Activated T-cell treated with anti-CD3 and anti-CD28 coated beads, Interleukin-2, amount 50 U/mL, for 4 hours (primary cell): Measurements from ENCODE around the gene PVALEF. TPM values are rescaled to one million over a fixed set of nuclear protein-coding genes. Genes with fewer than 3 reads are reported as not detected.
"Not testable (repeated sequence)": the region's sequence is repeated elsewhere in the genome, so short reads cannot be mapped to it uniquely, and the experiment has no call there.

Experiments
- ATAC-seq, 2 donors: fragments of 200-7000 bp; cut with Tn5 transposase; one replicate each; pipeline ENCODE4 v1.10.0; 2021
- DNase-seq: peaks from one replicate; pipeline ENCODE4 v3.0.0-alpha.2; 2020
- H3K27me3 Mint-ChIP-seq: one replicate; pipeline ENCODE4 v1.8.0; 2021; ENCODE audit warnings: low read depth, mixed read lengths
- H3K36me3 Mint-ChIP-seq: one replicate; pipeline ENCODE4 v1.8.0; 2022; ENCODE audit warnings: mixed read lengths; ENCODE audit not compliant: insufficient read depth
- H3K4me1 Mint-ChIP-seq: one replicate; pipeline ENCODE4 v1.8.0; 2021; ENCODE audit warnings: low read depth, mixed read lengths
- H3K4me3 Mint-ChIP-seq: one replicate; pipeline ENCODE4 v1.8.0; 2021; ENCODE audit warnings: mild to moderate bottlenecking, moderate library complexity, mixed read lengths
- H3K9me3 Mint-ChIP-seq: one replicate; pipeline ENCODE4 v1.8.0; 2021; ENCODE audit warnings: mixed read lengths
- total RNA-seq, 3 donors: library from RNA; stranded (reverse); gene quantifications; one replicate each; pipeline ENCODE4 v1.2.1, GENCODE V29; 2021

PVALEF gene
- total RNA-seq, 3 donors from 2014 or later = not detected

DNA sequence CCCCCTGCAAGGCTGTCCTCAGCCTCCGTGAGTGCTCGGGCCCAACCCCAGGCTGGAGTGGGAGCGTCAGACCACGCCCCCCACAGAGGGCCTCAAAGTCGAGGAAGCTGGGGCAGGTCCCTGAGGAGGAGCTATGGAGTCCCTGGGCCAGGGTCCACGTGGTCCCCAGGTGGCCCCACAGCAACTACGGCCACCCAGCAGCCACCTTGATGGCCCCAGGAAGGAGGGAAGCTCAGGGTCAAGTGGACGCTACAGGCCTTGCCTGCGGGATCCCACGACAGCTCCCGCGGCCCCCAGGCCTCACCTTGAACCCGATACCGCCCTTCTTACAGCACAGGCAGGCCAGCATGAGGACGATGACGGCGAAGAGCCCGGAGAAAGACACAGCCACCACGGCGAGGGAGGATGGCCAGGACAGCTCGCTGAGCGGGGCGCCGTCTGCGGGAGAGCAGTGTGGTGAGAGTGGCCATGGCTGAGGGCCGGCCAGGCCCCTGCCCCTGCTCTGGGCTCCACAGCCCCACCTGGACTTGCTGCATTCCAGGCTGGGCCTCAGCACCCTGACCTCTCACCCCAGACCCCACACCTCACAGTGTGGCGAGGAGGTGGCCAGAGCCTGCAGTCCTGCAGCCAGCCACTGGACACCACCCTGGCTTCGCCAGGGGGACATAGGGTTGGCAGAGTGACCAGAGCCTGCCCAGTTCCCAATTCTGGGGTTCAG lies 31.1 kb upstream of the PVALEF start:
- Mint-ChIP-seq H3K36me3 (no peaks in the 10 kb centered on the region), H3K4me3 (no peak overlapping the region), H3K4me1 (no peaks in the 10 kb centered on the region), H3K27me3 (no peaks in the 10 kb centered on the region), H3K9me3 (no peaks in the 10 kb centered on the region)
- ATAC-seq (no peak), DNase-seq (no peak)

GRCh38 chr17:81135505-81136278 lies 29.6 kb upstream of the PVALEF start:
- no peak for ATAC-seq
- DNase-seq = no peak
- H3K36me3 Mint-ChIP-seq = no peaks in the 10 kb centered on the region
- no peaks in the 10 kb centered on the region for H3K27me3 Mint-ChIP-seq
- no peak overlapping the region for H3K4me3 Mint-ChIP-seq
- no peaks in the 10 kb centered on the region for H3K4me1 Mint-ChIP-seq
- no peaks in the 10 kb centered on the region for H3K9me3 Mint-ChIP-seq

GRCh38 chr17:81136366-81136765 lies 28.9 kb upstream of the PVALEF start:
- Mint-ChIP-seq H3K9me3 (no peaks in the 10 kb centered on the region), H3K27me3 (no peaks in the 10 kb centered on the region), H3K36me3 (no peaks in the 10 kb centered on the region), H3K4me1 (no peaks in the 10 kb centered on the region), H3K4me3 (no peak overlapping the region)
- ATAC-seq (no peak), DNase-seq (no peak)

DNA sequence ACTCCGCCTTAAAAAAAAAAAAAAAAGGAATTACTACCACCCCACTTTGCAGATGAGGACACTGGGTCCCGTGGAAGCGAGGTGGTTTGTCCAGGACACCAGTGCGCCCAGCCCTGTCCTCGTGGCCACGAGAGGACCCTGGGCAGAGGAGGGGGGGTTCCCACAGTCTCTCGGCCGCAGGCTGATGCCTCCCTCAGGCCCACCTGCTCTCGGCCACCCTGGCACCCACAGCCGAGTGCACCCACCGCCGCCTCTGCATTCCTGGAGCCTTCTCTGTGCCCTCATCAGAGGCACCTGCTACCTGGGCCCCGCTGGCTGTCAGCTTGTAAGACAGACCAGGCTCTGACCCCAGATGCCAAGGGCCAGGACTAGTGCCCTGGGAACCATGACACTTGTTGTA lies 28.1 kb upstream of the PVALEF start:
- Mint-ChIP-seq H3K4me1 (no peaks in the 10 kb centered on the region), H3K36me3 (no peaks in the 10 kb centered on the region), H3K4me3 (no peak overlapping the region), H3K9me3 (no peaks in the 10 kb centered on the region), H3K27me3 (no peaks in the 10 kb centered on the region)
- ATAC-seq (no peak), DNase-seq (no peak)

- Mint-ChIP-seq H3K27me3 (no peaks in the 10 kb centered on the region), H3K4me3 (no peak overlapping the region), H3K9me3 (no peaks in the 10 kb centered on the region), H3K4me1 (no peaks in the 10 kb centered on the region), H3K36me3 (no peaks in the 10 kb centered on the region)
- DNase-seq = no peak
- no peak for ATAC-seq
These were observed 27.2 kb upstream of the PVALEF start for GRCh38 chr17:81138083-81138482.

DNA sequence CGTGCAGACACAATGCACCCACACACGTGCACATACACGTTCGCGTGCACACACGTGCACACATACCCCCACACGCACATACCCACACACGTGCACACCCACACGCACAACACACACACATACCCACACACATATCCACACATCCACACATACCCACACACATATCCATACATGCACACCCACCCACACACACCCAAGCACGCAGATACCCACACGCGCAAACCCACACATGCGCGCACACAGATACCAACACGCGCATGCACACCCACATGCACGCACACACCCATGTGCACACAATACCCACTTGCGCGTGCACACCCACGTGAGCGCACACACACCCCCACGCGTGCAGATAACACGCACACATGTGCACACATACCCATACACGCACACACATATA lies 26.8 kb upstream of the PVALEF start:
- Mint-ChIP-seq H3K4me1 (no peaks in the 10 kb centered on the region), H3K27me3 (no peaks in the 10 kb centered on the region), H3K4me3 (no peak overlapping the region), H3K36me3 (no peaks in the 10 kb centered on the region), H3K9me3 (no peaks in the 10 kb centered on the region)
- no peak for DNase-seq
- no peak for ATAC-seq

GRCh38 chr17:81139428-81139827 lies 25.9 kb upstream of the PVALEF start:
- H3K4me3 Mint-ChIP-seq = no peak overlapping the region
- ATAC-seq (no peak), DNase-seq (no peak)
- no peaks in the 10 kb centered on the region for H3K36me3 Mint-ChIP-seq
- no peaks in the 10 kb centered on the region for H3K4me1 Mint-ChIP-seq
- no peaks in the 10 kb centered on the region for H3K9me3 Mint-ChIP-seq
- H3K27me3 Mint-ChIP-seq = no peaks in the 10 kb centered on the region

- ATAC-seq (no peak), DNase-seq (no peak)
- Mint-ChIP-seq H3K4me1 (no peaks in the 10 kb centered on the region), H3K4me3 (no peak overlapping the region), H3K27me3 (no peaks in the 10 kb centered on the region), H3K36me3 (no peaks in the 10 kb centered on the region), H3K9me3 (no peaks in the 10 kb centered on the region)
These were observed 25.3 kb upstream of the PVALEF start for GRCh38 chr17:81140018-81140417.

DNA sequence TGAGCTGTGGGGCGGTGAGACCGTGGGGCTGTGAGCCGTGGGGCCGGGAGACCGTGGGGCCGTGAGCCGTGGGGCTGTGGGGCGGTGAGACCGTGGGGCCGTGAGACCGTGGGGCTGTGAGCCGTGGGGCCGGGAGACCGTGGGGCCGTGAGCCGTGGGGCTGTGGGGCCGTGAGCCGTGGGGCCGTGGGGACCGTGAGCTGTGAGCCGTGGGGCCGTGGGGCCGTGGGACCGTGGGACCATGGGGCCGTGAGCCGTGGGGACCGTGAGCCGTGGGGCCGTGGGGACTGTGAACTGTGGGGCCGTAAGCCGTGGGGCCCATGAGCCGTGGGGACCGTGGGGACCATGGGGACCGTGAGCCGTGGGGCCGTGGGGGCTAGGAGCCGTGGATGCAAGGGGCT lies 24.6 kb upstream of the PVALEF start:
- H3K4me1 Mint-ChIP-seq = no peaks in the 10 kb centered on the region
- H3K9me3 Mint-ChIP-seq = no peaks in the 10 kb centered on the region
- DNase-seq (no peak), ATAC-seq (no peak)
- no peaks in the 10 kb centered on the region for H3K36me3 Mint-ChIP-seq
- no peaks in the 10 kb centered on the region for H3K27me3 Mint-ChIP-seq
- no peak overlapping the region for H3K4me3 Mint-ChIP-seq

DNA sequence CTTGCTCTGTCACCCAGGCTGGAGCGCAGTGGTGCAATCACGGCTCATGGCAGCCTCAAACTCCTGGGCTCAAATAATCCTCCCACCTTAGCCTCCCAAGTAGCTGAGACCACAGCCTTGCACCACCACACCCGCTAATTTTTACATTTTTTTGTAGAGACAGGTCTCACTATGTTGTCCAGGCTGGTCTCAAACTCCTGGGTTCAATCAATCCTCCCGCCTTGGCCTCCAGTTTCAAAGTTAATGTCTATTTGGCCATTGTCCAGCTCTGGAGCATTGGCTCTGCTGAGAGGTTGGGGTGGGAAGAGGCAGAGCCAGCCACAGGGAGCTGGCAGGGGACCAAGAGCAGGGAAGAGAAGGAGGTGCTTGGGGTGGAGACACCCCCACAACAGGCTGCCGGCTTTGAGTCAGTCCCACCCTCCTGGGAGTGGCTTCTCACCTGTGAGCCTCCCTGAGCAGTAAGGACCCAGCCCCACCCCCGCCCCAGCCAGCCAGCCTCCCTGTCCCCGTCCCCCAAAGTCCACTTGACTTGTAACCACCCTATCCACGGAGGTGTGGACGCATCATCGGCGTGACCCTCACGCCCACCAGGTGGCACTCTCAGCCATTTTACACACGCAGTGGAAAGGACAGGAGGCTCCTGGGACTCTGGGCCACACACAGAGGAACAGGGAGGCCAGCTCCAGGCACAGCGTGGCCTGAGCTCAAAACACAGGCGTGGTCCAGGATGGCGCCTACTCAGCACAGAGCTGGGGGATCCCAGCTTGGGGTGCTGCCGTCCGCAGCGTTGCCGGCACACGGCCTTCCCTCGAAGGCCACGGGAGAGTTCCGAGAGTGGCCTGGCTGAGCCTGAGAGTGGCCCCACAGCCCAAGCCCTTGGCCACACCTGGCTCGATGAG lies 22.8 kb upstream of the PVALEF start:
- Mint-ChIP-seq H3K4me3 (no peak overlapping the region), H3K36me3 (no peaks in the 10 kb centered on the region), H3K4me1 (no peaks in the 10 kb centered on the region), H3K27me3 (no peaks in the 10 kb centered on the region), H3K9me3 (no peaks in the 10 kb centered on the region)
- ATAC-seq (peak; percentile 75 to 78), DNase-seq (peak; percentile 55)

DNA sequence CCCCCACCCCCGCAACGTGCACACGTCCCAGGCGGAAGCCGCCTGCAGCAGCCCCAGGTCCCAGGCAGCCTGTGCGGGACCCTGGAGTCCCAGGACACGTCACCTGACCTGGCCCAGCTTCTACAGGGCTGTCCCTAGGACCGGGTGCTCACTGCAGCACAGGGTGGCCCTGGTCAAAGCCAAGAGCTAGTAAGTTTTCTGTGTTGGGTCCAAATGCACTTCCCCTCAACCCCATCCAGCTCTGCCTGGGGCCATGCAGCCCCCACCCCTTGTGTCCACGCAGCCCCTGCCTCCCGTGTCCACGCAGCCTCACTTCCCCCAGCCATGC lies 22.1 kb upstream of the PVALEF start:
- Mint-ChIP-seq H3K27me3 (no peaks in the 10 kb centered on the region), H3K9me3 (no peaks in the 10 kb centered on the region), H3K36me3 (no peaks in the 10 kb centered on the region), H3K4me3 (no peak overlapping the region), H3K4me1 (no peaks in the 10 kb centered on the region)
- DNase-seq = no peak
- ATAC-seq = no peak

GRCh38 chr17:81143717-81144422 lies 21.4 kb upstream of the PVALEF start:
- H3K36me3 Mint-ChIP-seq = no peaks in the 10 kb centered on the region
- no peaks in the 10 kb centered on the region for H3K9me3 Mint-ChIP-seq
- DNase-seq = no peak
- ATAC-seq = no peak
- no peaks in the 10 kb centered on the region for H3K4me1 Mint-ChIP-seq
- no peaks in the 10 kb centered on the region for H3K27me3 Mint-ChIP-seq
- H3K4me3 Mint-ChIP-seq = no peak overlapping the region

GRCh38 chr17:81144423-81144781 lies 20.9 kb upstream of the PVALEF start:
- Mint-ChIP-seq H3K27me3 (no peaks in the 10 kb centered on the region), H3K36me3 (no peaks in the 10 kb centered on the region), H3K4me1 (no peaks in the 10 kb centered on the region), H3K9me3 (no peaks in the 10 kb centered on the region), H3K4me3 (no peak overlapping the region)
- ATAC-seq (no peak), DNase-seq (no peak)

DNA sequence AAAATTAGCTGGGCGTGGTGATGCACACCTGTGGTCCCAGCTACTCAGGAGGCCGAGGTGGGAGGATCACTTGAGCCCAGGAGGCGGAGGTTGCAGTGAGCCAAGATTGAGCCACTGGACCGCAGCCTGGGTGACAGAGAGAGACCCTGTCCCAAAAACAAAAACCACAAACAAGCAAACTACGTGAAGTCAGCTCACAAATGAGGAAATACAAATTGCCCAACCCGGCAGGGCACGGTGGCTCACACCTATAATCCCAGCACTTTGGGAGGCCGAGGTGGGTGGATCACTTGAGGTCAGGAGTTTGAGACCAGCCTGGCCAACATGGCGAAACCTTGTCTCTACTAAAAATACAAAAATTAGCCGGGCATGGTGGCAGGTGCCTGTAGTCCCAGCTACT lies 19.1 kb upstream of the PVALEF start:
- H3K4me1 Mint-ChIP-seq, H3K9me3 Mint-ChIP-seq, H3K4me3 Mint-ChIP-seq, ATAC-seq, H3K27me3 Mint-ChIP-seq, DNase-seq, H3K36me3 Mint-ChIP-seq: not testable (repeated sequence)
